ENCODE measurements around the gene COL28A1. TPM values are rescaled to one million over a fixed set of nuclear protein-coding genes. Genes with fewer than 3 reads are reported as not detected.
A peak's percentile ranks its signal among the peaks of the same experiment; 100 is the strongest.

Gene COL28A1
- total RNA-seq, 1 donor from 2014 or later, result 0.28 TPM

- Mint-ChIP-seq H3K4me1 (no peaks in the 10 kb centered on the region), H3K36me3 (ENCODE audit: low read depth) (no peaks in the 10 kb centered on the region), H3K9me3 (no peaks in the 10 kb centered on the region), H3K27ac (ENCODE audit: unreplicated experiment) (no peak overlapping the region), H3K4me3 (no peak overlapping the region), H3K27me3 (ENCODE audit: low read depth) (no peaks in the 10 kb centered on the region)
- TF ChIP-seq CTCF (conservative IDR thresholded peaks at IDR 0.05), result no peak
- DNase-seq (ENCODE audit: low read depth, low spot score), result no peak
These were observed 16.5 kb upstream of the COL28A1 start for GRCh38 chr7:7552199-7552598.

- Mint-ChIP-seq H3K4me1 (no peaks in the 10 kb centered on the region), H3K9me3 (no peaks in the 10 kb centered on the region), H3K27me3 (ENCODE audit: low read depth) (no peaks in the 10 kb centered on the region), H3K36me3 (ENCODE audit: low read depth) (no peaks in the 10 kb centered on the region), H3K27ac (ENCODE audit: unreplicated experiment) (no peak overlapping the region), H3K4me3 (no peak overlapping the region)
- no peak for TF ChIP-seq CTCF (conservative IDR thresholded peaks at IDR 0.05)
- DNase-seq (ENCODE audit: low read depth, low spot score), result no peak
These were observed 15.0 kb upstream of the COL28A1 start for GRCh38 chr7:7550663-7551062.

- Mint-ChIP-seq H3K4me1 (no peaks in the 10 kb centered on the region), H3K36me3 (ENCODE audit: low read depth) (no peaks in the 10 kb centered on the region), H3K9me3 (no peaks in the 10 kb centered on the region), H3K4me3 (no peak overlapping the region), H3K27ac (ENCODE audit: unreplicated experiment) (peak overlapping the region; percentile 1), H3K27me3 (ENCODE audit: low read depth) (no peaks in the 10 kb centered on the region)
- no peak for TF ChIP-seq CTCF (conservative IDR thresholded peaks at IDR 0.05)
- no peak for DNase-seq (ENCODE audit: low read depth, low spot score)
These were observed 12.7 kb upstream of the COL28A1 start for GRCh38 chr7:7548407-7548806.

GRCh38 chr7:7542251-7542835 lies 6.7 kb upstream of the COL28A1 start:
- Mint-ChIP-seq H3K4me3 (no peak overlapping the region), H3K36me3 (ENCODE audit: low read depth) (no peaks in the 10 kb centered on the region), H3K27me3 (ENCODE audit: low read depth) (no peaks in the 10 kb centered on the region), H3K27ac (ENCODE audit: unreplicated experiment) (no peak overlapping the region), H3K9me3 (no peaks in the 10 kb centered on the region), H3K4me1 (no peaks in the 10 kb centered on the region)
- DNase-seq (ENCODE audit: low read depth, low spot score), result no peak
- no peak for TF ChIP-seq CTCF (conservative IDR thresholded peaks at IDR 0.05)

GRCh38 chr7:7539711-7540110 lies 4.0 kb upstream of the COL28A1 start:
- no peak for DNase-seq (ENCODE audit: low read depth, low spot score)
- peaks cover 5% of the 10 kb centered on the region for H3K4me1 Mint-ChIP-seq
- H3K9me3 Mint-ChIP-seq, result no peaks in the 10 kb centered on the region
- no peaks in the 10 kb centered on the region for H3K27me3 Mint-ChIP-seq (ENCODE audit: low read depth)
- no peaks in the 10 kb centered on the region for H3K36me3 Mint-ChIP-seq (ENCODE audit: low read depth)
- no peak overlapping the region for H3K4me3 Mint-ChIP-seq
- no peak for TF ChIP-seq CTCF (conservative IDR thresholded peaks at IDR 0.05)
- H3K27ac Mint-ChIP-seq (ENCODE audit: unreplicated experiment), result no peak overlapping the region

Measured in neural crest cell (in vitro differentiated cells).